ACC112 (cell line): ENCODE measurements around the gene MEX3D.

Source experiments
- H2AFZ ChIP-seq: fragments of 200-600 bp; sonication (generic); one replicate; pipeline ENCODE4 v1.6.0; 2017; ENCODE audit warnings: antibody characterized with exemption, low read length; ENCODE audit not compliant: unreplicated experiment
- H3K27ac ChIP-seq: fragments of 200-600 bp; sonication (generic); 2 replicates; pipeline ENCODE4 v1.5.1; 2014; ENCODE audit warnings: low read depth, mild to moderate bottlenecking, antibody characterized with exemption, low read length, moderate library complexity
- H3K27me3 ChIP-seq: fragments of 200-600 bp; sonication (generic); 2 replicates; pipeline ENCODE4 v1.6.1; 2014; ENCODE audit warnings: mild to moderate bottlenecking, antibody characterized with exemption, low read length, moderate library complexity, mixed read lengths; ENCODE audit not compliant: insufficient read depth
- H3K36me3 ChIP-seq: fragments of 200-600 bp; sonication (generic); 2 replicates; pipeline ENCODE4 v1.6.1; 2016; ENCODE audit warnings: mild to moderate bottlenecking, antibody characterized with exemption, low read length, moderate library complexity, mixed read lengths; ENCODE audit not compliant: insufficient read depth
- H3K4me1 ChIP-seq: fragments of 200-600 bp; sonication (generic); one replicate; pipeline ENCODE4 v1.6.1; 2016; ENCODE audit warnings: low read length, mixed read lengths; ENCODE audit not compliant: insufficient read depth, unreplicated experiment, control insufficient read depth
- H3K4me3 ChIP-seq: fragments of 200-600 bp; sonication (generic); 2 replicates; pipeline ENCODE4 v1.5.1; 2014; ENCODE audit warnings: mild to moderate bottlenecking, low read depth, low read length
- H3K79me2 ChIP-seq: fragments of 200-600 bp; sonication (generic); one replicate; pipeline ENCODE4 v1.6.0; 2016; ENCODE audit warnings: low read length; ENCODE audit not compliant: control insufficient read depth, unreplicated experiment, insufficient read depth

Gene MEX3D

GRCh38 chr19:1579222-1579621 is 11.1 kb upstream of the MEX3D start:
- Histone ChIP-seq H3K4me3 (no peak overlapping the region), H3K4me1 (no peaks in the 10 kb centered on the region), H3K36me3 (no peaks in the 10 kb centered on the region), H3K79me2 (no peaks in the 10 kb centered on the region), H3K27ac (no peak overlapping the region), H3K27me3 (no peaks in the 10 kb centered on the region), H2AFZ (no peak overlapping the region)

DNA sequence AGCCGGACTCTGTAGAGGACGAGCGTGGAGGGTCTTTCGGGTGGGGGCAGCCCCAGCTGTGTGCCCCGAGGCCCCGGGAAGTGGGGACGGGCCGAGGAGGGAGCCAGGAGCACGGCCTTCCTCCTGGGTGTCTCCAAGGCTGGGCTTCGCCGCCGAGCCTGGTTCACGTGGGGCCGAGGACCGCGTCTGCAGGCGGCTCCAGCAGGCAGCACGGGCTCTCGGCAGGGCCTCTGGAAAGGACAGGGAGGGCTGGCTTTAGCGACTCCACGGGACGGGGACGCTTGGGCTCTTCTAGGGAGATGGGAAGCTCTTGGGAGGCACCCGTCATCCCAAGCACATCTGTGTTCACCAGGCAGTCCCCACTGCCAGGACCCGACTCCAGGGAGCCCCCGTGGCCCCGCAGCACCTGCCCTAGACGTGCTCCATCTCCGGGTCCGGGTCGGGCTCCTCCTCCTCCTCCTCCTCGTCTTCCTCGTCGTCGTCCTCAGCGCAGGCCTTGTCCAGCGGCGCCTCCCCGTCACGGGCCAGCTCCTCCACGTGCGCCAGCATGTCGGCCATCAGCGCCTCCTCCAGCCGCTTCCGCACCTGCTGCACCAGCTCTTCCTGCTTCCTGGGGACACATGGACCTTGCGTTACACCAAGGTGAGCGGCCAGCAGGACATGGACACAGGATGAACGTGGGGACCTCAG is 9.9 kb upstream of the MEX3D start:
- no peak overlapping the region for H2AFZ ChIP-seq
- H3K27me3 ChIP-seq = no peaks in the 10 kb centered on the region
- no peaks in the 10 kb centered on the region for H3K4me1 ChIP-seq
- H3K27ac ChIP-seq = no peak overlapping the region
- H3K36me3 ChIP-seq = no peaks in the 10 kb centered on the region
- H3K4me3 ChIP-seq = no peak overlapping the region
- no peaks in the 10 kb centered on the region for H3K79me2 ChIP-seq

DNA sequence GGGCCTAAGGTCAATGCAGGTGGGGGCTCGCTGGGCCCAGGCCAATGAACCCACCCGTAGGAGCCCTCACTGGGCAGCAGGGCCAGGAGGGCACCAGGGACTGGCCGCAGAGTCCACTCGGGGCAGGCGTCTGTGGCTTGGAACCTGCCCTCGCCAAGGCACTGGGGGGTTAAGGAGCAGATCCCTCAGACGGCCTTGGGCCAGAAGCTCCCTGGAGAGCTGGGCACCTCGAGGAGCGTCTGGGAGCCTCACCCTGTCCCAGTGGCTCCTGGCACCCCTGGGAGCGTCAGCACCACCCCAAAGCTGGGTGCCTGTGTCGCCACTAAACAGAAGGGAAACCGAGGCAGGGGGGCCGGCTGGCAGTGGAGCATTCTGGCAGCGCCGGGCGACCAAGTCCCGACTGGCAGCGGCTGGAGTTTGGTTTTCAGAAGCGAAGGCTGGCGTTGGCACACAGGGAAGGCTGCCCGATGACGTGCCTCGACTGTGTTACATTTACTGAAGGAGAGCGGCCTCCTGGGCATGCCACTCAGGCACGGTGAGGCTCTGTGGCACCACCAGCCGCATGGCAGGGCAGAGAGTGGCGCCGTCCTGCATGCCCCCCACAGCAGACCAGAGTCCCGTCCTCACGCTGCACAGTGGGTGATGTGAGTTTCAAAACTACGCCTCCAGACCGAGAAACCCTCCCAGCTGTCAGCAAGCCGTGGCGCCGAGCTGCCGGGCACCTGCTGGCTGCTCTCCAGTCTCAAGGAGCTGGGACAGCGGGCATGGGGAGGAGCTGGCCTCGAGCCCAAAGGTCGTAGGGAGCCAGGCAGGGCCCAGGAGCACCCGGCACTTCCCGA is 9.2 kb upstream of the MEX3D start:
- Histone ChIP-seq H3K27me3 (no peaks in the 10 kb centered on the region), H3K4me1 (no peaks in the 10 kb centered on the region), H3K79me2 (no peaks in the 10 kb centered on the region), H3K27ac (no peak overlapping the region), H2AFZ (no peak overlapping the region), H3K4me3 (no peak overlapping the region), H3K36me3 (no peaks in the 10 kb centered on the region)

DNA sequence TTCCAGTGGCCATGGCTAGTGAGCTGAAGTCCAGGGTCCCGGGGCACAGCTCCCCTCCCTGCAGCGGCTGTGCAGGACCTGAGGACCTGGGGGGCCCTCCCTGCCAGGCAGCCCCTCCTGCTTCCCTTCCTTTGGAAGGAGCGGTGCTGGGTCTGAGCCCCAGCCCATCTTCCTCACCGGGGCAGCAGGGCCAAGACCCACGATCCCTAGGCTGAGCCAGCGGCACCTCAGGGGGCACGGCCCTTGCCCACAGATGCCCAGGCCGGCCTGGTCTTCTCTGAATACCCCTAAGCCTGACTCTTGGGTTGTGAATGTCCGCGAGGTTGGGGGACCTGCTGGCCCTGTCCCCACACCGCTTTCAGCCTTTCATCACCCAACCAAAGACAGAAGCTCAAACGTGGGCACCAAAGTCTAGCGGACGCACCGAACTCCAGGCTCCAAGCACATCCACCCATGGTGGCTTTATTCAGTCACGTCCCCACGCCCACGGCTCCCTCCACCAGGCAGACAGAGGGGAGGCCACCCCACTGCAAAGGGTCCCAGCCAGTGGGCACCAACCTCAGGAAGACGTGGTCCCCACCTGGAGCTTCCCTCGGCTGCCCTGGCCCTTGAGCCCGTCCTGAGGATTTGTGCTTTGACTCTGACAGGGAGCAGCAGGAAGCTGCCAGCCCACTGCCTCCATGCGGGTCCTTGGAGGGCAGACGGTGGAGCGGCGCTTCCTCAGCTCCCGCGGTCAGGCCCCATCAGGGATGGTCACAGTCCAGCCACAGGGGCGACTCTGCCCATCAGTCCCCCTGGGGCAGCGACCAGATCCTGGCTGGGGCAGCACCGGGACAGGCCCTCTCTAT is 8.3 kb upstream of the MEX3D start:
- Histone ChIP-seq H3K27ac (no peak overlapping the region), H3K36me3 (no peaks in the 10 kb centered on the region), H3K79me2 (no peaks in the 10 kb centered on the region), H3K27me3 (no peaks in the 10 kb centered on the region), H3K4me1 (no peaks in the 10 kb centered on the region), H2AFZ (no peak overlapping the region), H3K4me3 (no peak overlapping the region)

GRCh38 chr19:1575323-1576241 is 7.5 kb upstream of the MEX3D start:
- H2AFZ ChIP-seq = no peak overlapping the region
- H3K4me3 ChIP-seq = no peak overlapping the region
- no peaks in the 10 kb centered on the region for H3K79me2 ChIP-seq
- H3K4me1 ChIP-seq = no peaks in the 10 kb centered on the region
- H3K36me3 ChIP-seq = no peaks in the 10 kb centered on the region
- H3K27ac ChIP-seq = no peak overlapping the region
- no peaks in the 10 kb centered on the region for H3K27me3 ChIP-seq

GRCh38 chr19:1574354-1575136 is 6.4 kb upstream of the MEX3D start:
- Histone ChIP-seq H3K4me3 (no peak overlapping the region), H2AFZ (no peak overlapping the region), H3K79me2 (no peaks in the 10 kb centered on the region), H3K27me3 (no peaks in the 10 kb centered on the region), H3K27ac (no peak overlapping the region), H3K4me1 (no peaks in the 10 kb centered on the region), H3K36me3 (no peaks in the 10 kb centered on the region)

DNA sequence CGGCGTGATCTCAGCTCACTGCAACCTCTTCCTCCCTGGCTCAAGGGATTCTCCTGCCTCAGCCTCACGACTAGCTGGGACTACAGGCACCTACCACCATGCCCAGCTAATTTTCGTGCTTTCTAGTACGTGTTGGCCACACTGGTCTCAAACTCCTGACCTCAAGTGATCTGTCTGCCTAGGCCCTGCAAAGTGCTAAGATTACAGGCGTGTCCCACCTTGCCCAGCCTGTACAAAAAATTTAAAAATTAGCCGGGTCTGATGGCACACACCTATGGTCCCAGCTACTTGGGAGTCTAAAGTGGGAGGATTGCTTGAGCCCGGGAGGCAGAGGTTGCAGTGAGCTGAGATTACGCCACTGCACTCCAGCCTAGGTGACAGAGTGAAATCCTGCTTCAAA is 4.7 kb upstream of the MEX3D start:
- H3K27ac ChIP-seq = no peak overlapping the region
- H3K4me3 ChIP-seq = no peak overlapping the region
- no peak overlapping the region for H2AFZ ChIP-seq
- no peaks in the 10 kb centered on the region for H3K27me3 ChIP-seq
- H3K79me2 ChIP-seq = no peaks in the 10 kb centered on the region
- peaks cover 3% of the 10 kb centered on the region for H3K4me1 ChIP-seq
- no peaks in the 10 kb centered on the region for H3K36me3 ChIP-seq

DNA sequence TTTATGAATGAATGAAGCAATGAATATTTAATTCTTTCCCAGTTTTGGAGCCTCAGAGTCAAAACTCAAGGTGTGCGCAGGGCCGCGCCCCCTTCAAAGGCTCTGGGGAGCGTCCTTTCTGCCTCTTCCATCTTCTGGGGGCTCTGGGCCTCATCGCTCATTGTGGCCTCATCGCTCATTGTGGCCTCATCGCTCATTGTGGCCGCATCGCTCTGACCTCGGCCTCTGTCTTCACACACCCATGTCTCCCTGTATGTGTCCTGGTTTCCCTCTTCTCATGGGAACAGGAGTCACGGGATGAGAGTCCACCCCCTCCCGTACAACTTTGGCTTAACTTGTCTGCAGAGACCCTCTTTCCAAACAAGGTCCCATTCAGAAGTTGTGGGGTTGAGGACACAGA is 3.2 kb upstream of the MEX3D start:
- Histone ChIP-seq H3K4me3 (no peak overlapping the region), H3K4me1 (peaks cover 3% of the 10 kb centered on the region), H2AFZ (no peak overlapping the region), H3K27ac (no peak overlapping the region), H3K27me3 (no peaks in the 10 kb centered on the region), H3K79me2 (peaks cover under 1% of the 10 kb centered on the region), H3K36me3 (no peaks in the 10 kb centered on the region)

DNA sequence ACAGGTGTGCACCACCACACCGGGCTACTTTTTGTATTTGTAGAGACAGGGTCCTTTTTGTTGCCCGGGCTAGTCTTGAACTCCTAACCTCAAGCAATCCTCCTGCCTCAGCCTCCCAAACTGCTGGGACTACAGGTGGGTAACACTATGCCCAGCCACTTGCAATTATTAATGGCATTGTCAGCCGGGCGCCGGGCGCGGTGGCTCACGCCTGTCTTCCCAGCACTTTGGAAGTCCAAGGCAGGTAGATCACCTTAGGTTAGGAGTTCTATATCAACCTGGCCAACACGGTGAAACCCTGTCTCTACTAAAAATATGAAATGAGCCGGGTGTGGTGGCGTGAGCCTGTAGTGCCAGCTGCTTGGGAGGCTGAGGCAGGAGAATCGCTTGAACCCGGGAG is 2.7 kb upstream of the MEX3D start:
- H3K27me3 ChIP-seq = no peaks in the 10 kb centered on the region
- H3K36me3 ChIP-seq = no peaks in the 10 kb centered on the region
- no peak overlapping the region for H3K27ac ChIP-seq
- peaks cover 6% of the 10 kb centered on the region for H3K79me2 ChIP-seq
- no peak overlapping the region for H3K4me3 ChIP-seq
- H2AFZ ChIP-seq = no peak overlapping the region
- H3K4me1 ChIP-seq = peaks cover 6% of the 10 kb centered on the region
